GM23338 (cell line): ENCODE data around the gene TRAM2.

Experiments
- CREB1 ChIP-seq: fragments of 250-450 bp; sonication (Bioruptor Pico); IDR thresholded peaks from 2 replicates; pipeline ENCODE4 v1.5.0; 2020; ENCODE audit warnings: low read depth, mild to moderate bottlenecking, moderate library complexity
- ETS1 ChIP-seq: IDR thresholded peaks from 2 replicates; pipeline ENCODE4 v1.6.1; 2016; ENCODE audit warnings: antibody characterized with exemption
- EZH2 ChIP-seq: fragments of 200-600 bp; sonication (generic); IDR thresholded peaks from one replicate; pipeline ENCODE4 v1.8.0; 2017; ENCODE audit warnings: antibody characterized with exemption, mild to moderate bottlenecking, low read depth; ENCODE audit not compliant: unreplicated experiment
- EZH2phosphoT487 ChIP-seq: fragments of 200-600 bp; sonication (generic); IDR thresholded peaks from one replicate; pipeline ENCODE4 v1.8.1; 2018; ENCODE audit warnings: antibody characterized with exemption; ENCODE audit not compliant: unreplicated experiment
- JUNB ChIP-seq: IDR thresholded peaks from one replicate; pipeline ENCODE4 v1.6.1; 2016; ENCODE audit warnings: antibody characterized with exemption; ENCODE audit not compliant: unreplicated experiment
- POLR2AphosphoS5 ChIP-seq: IDR thresholded peaks from 2 replicates; pipeline ENCODE4 v1.6.1; 2016; ENCODE audit warnings: antibody characterized with exemption, low read depth
- ZNF331 ChIP-seq: fragments of 250-450 bp; sonication (Bioruptor Pico); IDR thresholded peaks from 2 replicates; pipeline ENCODE4 v1.5.0; 2020; ENCODE audit warnings: low read depth, mild to moderate bottlenecking, moderate library complexity
- TF ChIP-seq, protein P1 (sequence below), 2 experiments: fragments of 200-600 bp in 1 of 2; sonication (generic) in 1 of 2; conservative IDR thresholded peaks; 2 replicates each; pipeline versions ENCODE4 v1.5.1 to v1.6.1; 2016 to 2017; ENCODE audit warnings: antibody characterized with exemption in 2 of 2, low read depth in 2 of 2, mild to moderate bottlenecking in 2 of 2, moderate library complexity in 1 of 2
- TF ChIP-seq, protein P2 (sequence below): IDR thresholded peaks from one replicate; pipeline ENCODE4 v1.6.1; 2018; ENCODE audit warnings: antibody characterized with exemption; ENCODE audit not compliant: unreplicated experiment

GRCh38 chr6:52595000-52595795, 18.3 kb upstream of the TRAM2 start:
- TF ChIP-seq, protein P1, sequence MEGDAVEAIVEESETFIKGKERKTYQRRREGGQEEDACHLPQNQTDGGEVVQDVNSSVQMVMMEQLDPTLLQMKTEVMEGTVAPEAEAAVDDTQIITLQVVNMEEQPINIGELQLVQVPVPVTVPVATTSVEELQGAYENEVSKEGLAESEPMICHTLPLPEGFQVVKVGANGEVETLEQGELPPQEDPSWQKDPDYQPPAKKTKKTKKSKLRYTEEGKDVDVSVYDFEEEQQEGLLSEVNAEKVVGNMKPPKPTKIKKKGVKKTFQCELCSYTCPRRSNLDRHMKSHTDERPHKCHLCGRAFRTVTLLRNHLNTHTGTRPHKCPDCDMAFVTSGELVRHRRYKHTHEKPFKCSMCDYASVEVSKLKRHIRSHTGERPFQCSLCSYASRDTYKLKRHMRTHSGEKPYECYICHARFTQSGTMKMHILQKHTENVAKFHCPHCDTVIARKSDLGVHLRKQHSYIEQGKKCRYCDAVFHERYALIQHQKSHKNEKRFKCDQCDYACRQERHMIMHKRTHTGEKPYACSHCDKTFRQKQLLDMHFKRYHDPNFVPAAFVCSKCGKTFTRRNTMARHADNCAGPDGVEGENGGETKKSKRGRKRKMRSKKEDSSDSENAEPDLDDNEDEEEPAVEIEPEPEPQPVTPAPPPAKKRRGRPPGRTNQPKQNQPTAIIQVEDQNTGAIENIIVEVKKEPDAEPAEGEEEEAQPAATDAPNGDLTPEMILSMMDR (conservative IDR thresholded peaks at IDR 0.05; ENCODE audit: low read depth in 2 of 2): no peak
- TF ChIP-seq, protein P2, sequence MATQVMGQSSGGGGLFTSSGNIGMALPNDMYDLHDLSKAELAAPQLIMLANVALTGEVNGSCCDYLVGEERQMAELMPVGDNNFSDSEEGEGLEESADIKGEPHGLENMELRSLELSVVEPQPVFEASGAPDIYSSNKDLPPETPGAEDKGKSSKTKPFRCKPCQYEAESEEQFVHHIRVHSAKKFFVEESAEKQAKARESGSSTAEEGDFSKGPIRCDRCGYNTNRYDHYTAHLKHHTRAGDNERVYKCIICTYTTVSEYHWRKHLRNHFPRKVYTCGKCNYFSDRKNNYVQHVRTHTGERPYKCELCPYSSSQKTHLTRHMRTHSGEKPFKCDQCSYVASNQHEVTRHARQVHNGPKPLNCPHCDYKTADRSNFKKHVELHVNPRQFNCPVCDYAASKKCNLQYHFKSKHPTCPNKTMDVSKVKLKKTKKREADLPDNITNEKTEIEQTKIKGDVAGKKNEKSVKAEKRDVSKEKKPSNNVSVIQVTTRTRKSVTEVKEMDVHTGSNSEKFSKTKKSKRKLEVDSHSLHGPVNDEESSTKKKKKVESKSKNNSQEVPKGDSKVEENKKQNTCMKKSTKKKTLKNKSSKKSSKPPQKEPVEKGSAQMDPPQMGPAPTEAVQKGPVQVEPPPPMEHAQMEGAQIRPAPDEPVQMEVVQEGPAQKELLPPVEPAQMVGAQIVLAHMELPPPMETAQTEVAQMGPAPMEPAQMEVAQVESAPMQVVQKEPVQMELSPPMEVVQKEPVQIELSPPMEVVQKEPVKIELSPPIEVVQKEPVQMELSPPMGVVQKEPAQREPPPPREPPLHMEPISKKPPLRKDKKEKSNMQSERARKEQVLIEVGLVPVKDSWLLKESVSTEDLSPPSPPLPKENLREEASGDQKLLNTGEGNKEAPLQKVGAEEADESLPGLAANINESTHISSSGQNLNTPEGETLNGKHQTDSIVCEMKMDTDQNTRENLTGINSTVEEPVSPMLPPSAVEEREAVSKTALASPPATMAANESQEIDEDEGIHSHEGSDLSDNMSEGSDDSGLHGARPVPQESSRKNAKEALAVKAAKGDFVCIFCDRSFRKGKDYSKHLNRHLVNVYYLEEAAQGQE: no peak
- TF ChIP-seq EZH2 (no peak), EZH2phosphoT487 (no peak), ZNF331 (CRISPR knock-in tag) (no peak), ETS1 (no peak), CREB1 (CRISPR knock-in tag) (no peak), POLR2AphosphoS5 (no peak), JUNB (no peak)
